Measurements from ENCODE around the gene PPP2R5C. TPM values are rescaled to one million over a fixed set of nuclear protein-coding genes. Genes with fewer than 3 reads are reported as not detected.

Gene PPP2R5C
- polyA plus RNA-seq, 1 donor from 2014 or later = 111 TPM

DNA sequence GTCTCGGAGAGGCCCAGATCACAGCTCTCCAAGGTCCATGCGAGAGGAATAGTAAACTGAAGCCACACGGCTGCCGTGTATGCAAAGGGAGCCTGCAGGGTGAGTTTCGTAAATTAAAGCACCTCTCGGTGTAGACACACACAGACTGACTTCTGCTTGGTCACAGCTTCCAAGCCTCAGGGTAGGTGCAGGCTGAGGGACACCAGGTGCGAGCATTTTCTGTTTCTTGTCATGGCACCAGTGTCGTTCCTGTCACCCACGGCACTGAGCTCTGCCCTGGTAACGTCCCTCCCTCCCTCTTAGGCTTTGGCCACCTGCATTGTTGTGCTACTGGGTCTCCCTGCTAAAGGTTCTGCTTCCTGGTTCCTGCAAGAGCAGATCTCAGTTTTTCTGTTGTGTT lies 126.7 kb downstream of the PPP2R5C start:
- Histone ChIP-seq H2AFZ (ENCODE audit: low read depth, low read length) (no peak overlapping the region), H3K9ac (ENCODE audit: low read length) (no peak overlapping the region), H3K27me3 (ENCODE audit: insufficient read depth, low read depth, low read length) (no peaks in the 10 kb centered on the region), H3K4me2 (ENCODE audit: low read length) (no peak overlapping the region), H3K9me3 (ENCODE audit: low read length) (no peaks in the 10 kb centered on the region), H4K20me1 (ENCODE audit: insufficient read depth) (no peaks in the 10 kb centered on the region), H3K36me3 (ENCODE audit: insufficient read depth, low read length) (peaks cover 11% of the 10 kb centered on the region), H3F3A (ENCODE audit: insufficient read depth, low read length, poor library complexity, severe bottlenecking) (no peaks in the 10 kb centered on the region), H3K27ac (ENCODE audit: low read length) (no peak overlapping the region), H3K79me2 (replicated peaks; ENCODE audit: insufficient read depth, low read length) (no peaks in the 10 kb centered on the region), H3K9me2 (ENCODE audit: insufficient read depth, low read length) (no peaks in the 10 kb centered on the region), H3K4me3 (ENCODE audit: low read length) (no peak overlapping the region)
- TF ChIP-seq SMC3 (conservative IDR thresholded peaks at IDR 0.05; ENCODE audit: poor library complexity) = no peak
- no peak for TF ChIP-seq RAD21 (conservative IDR thresholded peaks at IDR 0.05)
- TF ChIP-seq, protein P1, sequence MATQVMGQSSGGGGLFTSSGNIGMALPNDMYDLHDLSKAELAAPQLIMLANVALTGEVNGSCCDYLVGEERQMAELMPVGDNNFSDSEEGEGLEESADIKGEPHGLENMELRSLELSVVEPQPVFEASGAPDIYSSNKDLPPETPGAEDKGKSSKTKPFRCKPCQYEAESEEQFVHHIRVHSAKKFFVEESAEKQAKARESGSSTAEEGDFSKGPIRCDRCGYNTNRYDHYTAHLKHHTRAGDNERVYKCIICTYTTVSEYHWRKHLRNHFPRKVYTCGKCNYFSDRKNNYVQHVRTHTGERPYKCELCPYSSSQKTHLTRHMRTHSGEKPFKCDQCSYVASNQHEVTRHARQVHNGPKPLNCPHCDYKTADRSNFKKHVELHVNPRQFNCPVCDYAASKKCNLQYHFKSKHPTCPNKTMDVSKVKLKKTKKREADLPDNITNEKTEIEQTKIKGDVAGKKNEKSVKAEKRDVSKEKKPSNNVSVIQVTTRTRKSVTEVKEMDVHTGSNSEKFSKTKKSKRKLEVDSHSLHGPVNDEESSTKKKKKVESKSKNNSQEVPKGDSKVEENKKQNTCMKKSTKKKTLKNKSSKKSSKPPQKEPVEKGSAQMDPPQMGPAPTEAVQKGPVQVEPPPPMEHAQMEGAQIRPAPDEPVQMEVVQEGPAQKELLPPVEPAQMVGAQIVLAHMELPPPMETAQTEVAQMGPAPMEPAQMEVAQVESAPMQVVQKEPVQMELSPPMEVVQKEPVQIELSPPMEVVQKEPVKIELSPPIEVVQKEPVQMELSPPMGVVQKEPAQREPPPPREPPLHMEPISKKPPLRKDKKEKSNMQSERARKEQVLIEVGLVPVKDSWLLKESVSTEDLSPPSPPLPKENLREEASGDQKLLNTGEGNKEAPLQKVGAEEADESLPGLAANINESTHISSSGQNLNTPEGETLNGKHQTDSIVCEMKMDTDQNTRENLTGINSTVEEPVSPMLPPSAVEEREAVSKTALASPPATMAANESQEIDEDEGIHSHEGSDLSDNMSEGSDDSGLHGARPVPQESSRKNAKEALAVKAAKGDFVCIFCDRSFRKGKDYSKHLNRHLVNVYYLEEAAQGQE (IDR thresholded peaks at IDR 0.05; ENCODE audit: borderline replicate concordance) = no peak
- no peak for TF ChIP-seq MXI1 (conservative IDR thresholded peaks at IDR 0.05; ENCODE audit: poor library complexity, severe bottlenecking)
- no peak for TF ChIP-seq EP300 (conservative IDR thresholded peaks at IDR 0.05; ENCODE audit: poor library complexity, severe bottlenecking)

DNA sequence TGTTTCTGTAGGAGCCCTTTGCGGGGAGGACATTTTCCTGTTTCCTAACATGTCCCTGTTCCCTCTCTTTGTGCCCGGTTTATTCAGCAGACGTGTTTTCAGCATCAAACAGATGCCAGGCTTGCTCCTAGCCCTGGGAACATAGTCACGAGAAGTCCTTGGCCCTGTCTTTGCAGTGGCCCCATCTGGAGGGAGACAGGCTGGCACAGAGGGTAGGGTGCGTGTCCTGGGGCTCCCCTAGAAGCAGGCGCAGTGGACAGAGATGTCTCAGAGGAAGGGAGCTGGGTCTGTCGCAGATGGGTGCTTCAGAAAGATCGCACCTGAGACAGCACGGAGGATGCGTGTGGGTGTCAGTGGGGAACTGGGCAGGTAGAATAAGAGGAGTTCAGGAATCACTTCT lies 127.9 kb downstream of the PPP2R5C start:
- Histone ChIP-seq H3K9ac (ENCODE audit: low read length) (no peak overlapping the region), H3K27ac (ENCODE audit: low read length) (no peak overlapping the region), H4K20me1 (ENCODE audit: insufficient read depth) (no peaks in the 10 kb centered on the region), H3K9me3 (ENCODE audit: low read length) (no peaks in the 10 kb centered on the region), H3K9me2 (ENCODE audit: insufficient read depth, low read length) (no peaks in the 10 kb centered on the region), H3K4me2 (ENCODE audit: low read length) (no peak overlapping the region), H3K4me3 (ENCODE audit: low read length) (no peak overlapping the region), H3K27me3 (ENCODE audit: insufficient read depth, low read depth, low read length) (no peaks in the 10 kb centered on the region), H3K36me3 (ENCODE audit: insufficient read depth, low read length) (peaks cover 9% of the 10 kb centered on the region), H2AFZ (ENCODE audit: low read depth, low read length) (no peak overlapping the region), H3F3A (ENCODE audit: insufficient read depth, low read length, poor library complexity, severe bottlenecking) (no peaks in the 10 kb centered on the region), H3K79me2 (replicated peaks; ENCODE audit: insufficient read depth, low read length) (no peaks in the 10 kb centered on the region)
- TF ChIP-seq EP300 (conservative IDR thresholded peaks at IDR 0.05; ENCODE audit: poor library complexity, severe bottlenecking) = no peak
- no peak for TF ChIP-seq TAF1 (IDR thresholded peaks at IDR 0.05; ENCODE audit: low read depth)
- no peak for TF ChIP-seq RAD21 (conservative IDR thresholded peaks at IDR 0.05)
- TF ChIP-seq, protein P2, sequence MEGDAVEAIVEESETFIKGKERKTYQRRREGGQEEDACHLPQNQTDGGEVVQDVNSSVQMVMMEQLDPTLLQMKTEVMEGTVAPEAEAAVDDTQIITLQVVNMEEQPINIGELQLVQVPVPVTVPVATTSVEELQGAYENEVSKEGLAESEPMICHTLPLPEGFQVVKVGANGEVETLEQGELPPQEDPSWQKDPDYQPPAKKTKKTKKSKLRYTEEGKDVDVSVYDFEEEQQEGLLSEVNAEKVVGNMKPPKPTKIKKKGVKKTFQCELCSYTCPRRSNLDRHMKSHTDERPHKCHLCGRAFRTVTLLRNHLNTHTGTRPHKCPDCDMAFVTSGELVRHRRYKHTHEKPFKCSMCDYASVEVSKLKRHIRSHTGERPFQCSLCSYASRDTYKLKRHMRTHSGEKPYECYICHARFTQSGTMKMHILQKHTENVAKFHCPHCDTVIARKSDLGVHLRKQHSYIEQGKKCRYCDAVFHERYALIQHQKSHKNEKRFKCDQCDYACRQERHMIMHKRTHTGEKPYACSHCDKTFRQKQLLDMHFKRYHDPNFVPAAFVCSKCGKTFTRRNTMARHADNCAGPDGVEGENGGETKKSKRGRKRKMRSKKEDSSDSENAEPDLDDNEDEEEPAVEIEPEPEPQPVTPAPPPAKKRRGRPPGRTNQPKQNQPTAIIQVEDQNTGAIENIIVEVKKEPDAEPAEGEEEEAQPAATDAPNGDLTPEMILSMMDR (IDR thresholded peaks at IDR 0.05; ENCODE audit: poor library complexity, severe bottlenecking) = no peak
- TF ChIP-seq POLR2AphosphoS5 (IDR thresholded peaks at IDR 0.05) = no peak
- no peak for TF ChIP-seq SMC3 (conservative IDR thresholded peaks at IDR 0.05; ENCODE audit: poor library complexity)
- no peak for TF ChIP-seq MXI1 (conservative IDR thresholded peaks at IDR 0.05; ENCODE audit: poor library complexity, severe bottlenecking)
- TF ChIP-seq EZH2 (IDR thresholded peaks at IDR 0.05; ENCODE audit: borderline replicate concordance, insufficient read depth, low read length, poor library complexity, severe bottlenecking) = no peak
- TF ChIP-seq, protein P1 (IDR thresholded peaks at IDR 0.05; ENCODE audit: borderline replicate concordance) = no peak
